NCI-H82 (cell line): Measurements from ENCODE around the gene ELFN1.

Experiments
- DNase-seq: peaks from one replicate; lab custom pipeline; 2025; lab: John Stamatoyannopoulos, UW

Gene ELFN1

GRCh38 chr7:1709281-1709680 is 39.2 kb downstream of the ELFN1 start:
- no peak for DNase-seq

- peak; percentile 17 for DNase-seq
Measured at GRCh38 chr7:1709900-1710299, 39.8 kb downstream of the ELFN1 start.

GRCh38 chr7:1710936-1711335 is 40.9 kb downstream of the ELFN1 start:
- no peak for DNase-seq

GRCh38 chr7:1712907-1713501 is 42.9 kb downstream of the ELFN1 start:
- DNase-seq: peak; percentile 54

- DNase-seq: peak; percentile 89
Measured at GRCh38 chr7:1713502-1714484, 43.7 kb downstream of the ELFN1 start.

- DNase-seq: no peak
Measured at GRCh38 chr7:1714583-1715330, 44.7 kb downstream of the ELFN1 start.

DNA sequence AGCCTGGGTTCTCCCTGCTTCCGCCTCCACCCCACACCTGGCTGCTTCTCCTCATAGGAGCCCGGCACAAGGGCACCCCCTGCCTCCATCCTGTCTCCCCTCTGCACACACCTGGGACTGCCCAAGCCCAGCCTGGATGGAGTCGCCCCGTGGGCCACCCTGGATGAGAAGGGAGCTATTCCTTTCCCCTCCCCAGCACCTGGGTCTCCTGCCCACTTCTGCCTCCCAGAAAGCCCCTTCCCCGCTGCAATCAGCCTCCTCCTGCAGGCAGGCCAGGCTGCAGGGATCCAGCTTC is 45.2 kb downstream of the ELFN1 start:
- no peak for DNase-seq

- DNase-seq: peak; percentile 59
Measured at GRCh38 chr7:1715671-1716074, 45.6 kb downstream of the ELFN1 start.

DNA sequence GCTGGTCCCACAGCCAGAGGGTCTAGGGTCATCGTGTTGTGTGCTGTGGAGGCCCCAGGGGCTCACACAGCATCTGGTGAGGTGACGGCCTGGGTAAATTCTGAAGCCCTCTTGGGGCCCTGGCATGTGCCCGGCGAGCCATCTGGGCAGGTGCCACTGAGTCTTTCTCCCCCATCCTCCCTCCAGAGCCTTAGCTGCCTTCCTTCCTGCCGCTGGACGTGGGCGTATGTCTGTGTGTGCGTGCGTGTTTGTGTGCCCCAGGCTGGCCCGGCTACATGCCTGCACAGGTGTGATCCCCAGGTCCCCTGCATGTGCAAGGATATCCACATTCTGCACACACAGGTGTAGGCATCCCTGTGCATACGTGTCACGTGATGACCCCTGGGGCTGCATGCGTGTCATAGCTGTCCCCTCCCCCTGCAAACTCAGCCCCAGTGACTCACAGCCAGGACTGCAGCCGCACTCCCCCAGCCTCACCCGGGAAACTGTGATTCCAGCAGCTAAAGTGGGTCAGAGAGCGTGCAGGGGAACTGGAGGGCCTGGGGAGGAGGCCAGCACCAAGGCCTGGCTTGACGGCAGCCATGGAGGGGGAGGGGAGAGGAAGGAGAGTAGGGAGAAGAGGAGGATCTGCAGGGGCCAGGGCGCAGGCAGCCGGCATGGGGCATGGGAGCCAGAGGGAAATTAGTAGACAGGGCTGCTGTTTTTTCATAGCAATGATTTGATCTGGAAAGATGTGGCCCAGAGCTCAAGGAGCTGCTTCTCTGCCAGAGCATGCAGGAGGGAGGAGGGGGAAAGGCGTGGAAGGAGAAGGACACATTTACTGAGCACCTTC is 46.4 kb downstream of the ELFN1 start:
- no peak for DNase-seq

- no peak for DNase-seq
Measured at GRCh38 chr7:1717095-1717483, 47.0 kb downstream of the ELFN1 start.

GRCh38 chr7:1717903-1718676 is 48.0 kb downstream of the ELFN1 start:
- no peak for DNase-seq

GRCh38 chr7:1718850-1719249 is 48.8 kb downstream of the ELFN1 start:
- DNase-seq: peak; percentile 17

- peak; percentile 73 for DNase-seq
Measured at GRCh38 chr7:1719256-1719655, 49.2 kb downstream of the ELFN1 start.

- no peak for DNase-seq
Measured at GRCh38 chr7:1719913-1720312, 49.8 kb downstream of the ELFN1 start.

DNA sequence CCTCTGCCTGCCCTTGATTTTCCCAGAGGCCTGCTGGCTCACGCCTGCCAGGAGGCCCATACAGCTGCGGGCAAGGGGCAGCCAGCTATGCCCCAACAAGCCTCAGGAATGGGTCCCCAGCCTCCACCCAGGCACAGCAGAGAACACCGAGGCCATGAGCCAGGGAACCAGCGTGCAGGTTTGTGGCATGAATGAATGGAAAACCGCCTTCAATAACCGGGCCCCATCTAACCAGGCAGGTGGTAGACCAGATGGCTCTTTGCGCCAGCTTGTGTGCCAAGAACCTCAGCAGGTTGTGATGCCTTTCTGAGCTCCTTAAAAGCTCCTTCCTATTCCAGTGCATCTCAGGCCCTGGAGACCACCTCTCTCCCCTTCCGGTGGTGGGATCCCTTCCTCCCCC is 50.2 kb downstream of the ELFN1 start:
- DNase-seq: peak; percentile 78

GRCh38 chr7:1721047-1721690 is 51.1 kb downstream of the ELFN1 start:
- DNase-seq: peak; percentile 31

GRCh38 chr7:1723254-1723653 is 53.2 kb downstream of the ELFN1 start:
- no peak for DNase-seq

DNA sequence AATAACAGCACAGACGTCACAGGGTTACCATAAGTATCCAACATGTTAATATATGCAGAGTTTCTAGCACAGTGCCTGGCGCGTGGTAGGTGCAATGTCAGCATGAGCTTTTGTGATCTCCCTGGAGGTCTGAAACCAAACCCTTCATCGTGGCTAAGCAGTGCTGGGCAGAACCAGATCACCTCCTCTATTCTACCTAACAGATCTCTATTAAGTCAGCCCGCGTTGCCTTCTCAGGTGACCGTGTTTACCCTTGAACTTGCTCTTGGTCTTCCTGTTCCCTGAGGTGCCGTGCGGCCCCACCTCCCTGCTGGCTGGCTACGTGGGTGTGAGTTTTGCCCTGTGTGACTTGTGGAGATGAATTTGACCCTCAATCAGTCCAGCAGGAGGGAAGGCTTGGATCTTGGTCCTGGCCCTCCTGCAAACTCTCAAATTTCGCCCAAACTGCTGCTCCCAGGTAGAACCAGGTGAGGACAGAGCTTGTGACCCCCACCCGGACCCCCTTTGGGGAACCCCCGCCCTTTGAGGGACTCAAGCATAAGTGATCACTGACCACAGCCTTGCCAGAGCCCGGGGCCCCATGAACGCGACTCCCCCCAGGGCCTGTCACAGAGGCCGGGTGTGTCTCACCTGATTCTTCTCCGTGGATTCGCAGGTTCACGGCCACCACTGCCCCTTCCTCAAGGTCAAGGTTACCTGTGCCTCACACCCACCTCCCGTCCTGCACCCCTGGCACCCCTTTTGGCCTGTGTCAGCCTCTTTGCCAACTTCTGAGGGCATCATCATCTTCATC is 54.2 kb downstream of the ELFN1 start:
- DNase-seq: no peak

- peak; percentile 94 for DNase-seq
Measured at GRCh38 chr7:1725199-1725690, 55.2 kb downstream of the ELFN1 start.
